ENCODE measurements around the gene RAD51B. TPM values are rescaled to one million over a fixed set of nuclear protein-coding genes. Genes with fewer than 3 reads are reported as not detected.
A peak's percentile ranks its signal among the peaks of the same experiment; 100 is the strongest.

RAD51B gene
- polyA plus RNA-seq, 3 donors, result 3.6 to 11.6 (median 9.4) TPM

DNA sequence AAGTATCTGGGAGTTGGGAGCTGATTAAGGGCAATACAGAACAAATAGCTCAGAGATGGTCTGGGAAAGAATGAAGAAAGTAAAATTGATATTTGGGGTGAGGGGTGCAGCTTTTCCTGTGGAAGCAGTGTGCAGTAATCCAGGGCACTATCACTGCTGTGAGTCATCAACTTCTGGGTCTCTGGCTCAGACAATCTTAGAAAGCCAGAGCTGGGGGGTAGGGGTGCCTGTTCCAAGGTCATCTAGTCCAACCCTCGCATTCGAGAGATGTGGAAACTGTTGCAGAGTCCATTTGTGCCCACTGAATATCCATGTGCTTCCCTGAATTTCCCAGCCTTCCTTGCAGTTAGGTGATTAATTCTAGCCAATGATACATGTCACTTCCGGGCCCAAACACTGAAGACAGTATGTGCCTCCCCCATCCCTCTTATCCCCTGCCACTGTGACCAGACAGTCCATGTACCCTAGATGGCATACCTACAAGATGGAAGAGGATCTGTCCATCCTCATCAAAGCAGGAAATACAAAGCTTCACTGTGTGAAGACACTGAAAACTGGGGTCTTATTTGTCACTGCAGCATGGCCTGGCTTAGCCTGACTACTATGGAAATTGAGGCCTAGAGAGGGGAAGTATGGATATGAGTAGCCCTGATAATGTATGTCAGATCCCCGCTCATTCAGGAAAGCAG lies 921.4 kb downstream of the RAD51B start:
- no CpG with 5 or more reads among the region's 4 CpGs for WGBS (ENCODE audit: insufficient coverage)
- Histone ChIP-seq H2AFZ (ENCODE audit: insufficient read depth, low read depth, low read length, poor library complexity, severe bottlenecking) (no peak overlapping the region), H3K4me3 (replicated peaks in 1 of 3; ENCODE audit: low read depth in 2 of 3, low read length in 3 of 3) (no peak overlapping the region), H3K9ac (ENCODE audit: insufficient read depth, low read length, poor library complexity, severe bottlenecking) (no peak overlapping the region), H3K79me2 (ENCODE audit: insufficient read depth, low read length) (no peaks in the 10 kb centered on the region), H3K4me1 (ENCODE audit: control insufficient read depth in 1 of 2, insufficient read depth in 2 of 2, low read length in 2 of 2) (peaks cover 29% of the 10 kb centered on the region in 2 donors), H3K27me3 (ENCODE audit: control insufficient read depth in 2 of 2, insufficient read depth in 2 of 2, low read length in 2 of 2) (peaks cover 60 to 79% of the 10 kb centered on the region in 2 donors), H3K4me2 (replicated peaks; ENCODE audit: extremely low read depth, low read length, poor library complexity, severe bottlenecking) (peak overlapping the region; percentile 32), H4K20me1 (ENCODE audit: insufficient read depth, low read length) (no peaks in the 10 kb centered on the region), H3K36me3 (replicated peaks in 1 of 2; ENCODE audit: control insufficient read depth in 1 of 2, insufficient read depth in 2 of 2, low read length in 2 of 2) (no peaks in the 10 kb centered on the region), H3K27ac (ENCODE audit: low read depth in 1 of 2, low read length in 2 of 2) (peak overlapping the region in 1 of 2 donors; percentile 74), H3K9me3 (replicated peaks in 1 of 2; ENCODE audit: control insufficient read depth in 1 of 2, insufficient read depth in 1 of 2, low read length in 2 of 2) (peaks cover 0 to 4% of the 10 kb centered on the region in 2 donors)
- TF ChIP-seq, protein P1, sequence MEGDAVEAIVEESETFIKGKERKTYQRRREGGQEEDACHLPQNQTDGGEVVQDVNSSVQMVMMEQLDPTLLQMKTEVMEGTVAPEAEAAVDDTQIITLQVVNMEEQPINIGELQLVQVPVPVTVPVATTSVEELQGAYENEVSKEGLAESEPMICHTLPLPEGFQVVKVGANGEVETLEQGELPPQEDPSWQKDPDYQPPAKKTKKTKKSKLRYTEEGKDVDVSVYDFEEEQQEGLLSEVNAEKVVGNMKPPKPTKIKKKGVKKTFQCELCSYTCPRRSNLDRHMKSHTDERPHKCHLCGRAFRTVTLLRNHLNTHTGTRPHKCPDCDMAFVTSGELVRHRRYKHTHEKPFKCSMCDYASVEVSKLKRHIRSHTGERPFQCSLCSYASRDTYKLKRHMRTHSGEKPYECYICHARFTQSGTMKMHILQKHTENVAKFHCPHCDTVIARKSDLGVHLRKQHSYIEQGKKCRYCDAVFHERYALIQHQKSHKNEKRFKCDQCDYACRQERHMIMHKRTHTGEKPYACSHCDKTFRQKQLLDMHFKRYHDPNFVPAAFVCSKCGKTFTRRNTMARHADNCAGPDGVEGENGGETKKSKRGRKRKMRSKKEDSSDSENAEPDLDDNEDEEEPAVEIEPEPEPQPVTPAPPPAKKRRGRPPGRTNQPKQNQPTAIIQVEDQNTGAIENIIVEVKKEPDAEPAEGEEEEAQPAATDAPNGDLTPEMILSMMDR (IDR thresholded peaks at IDR 0.05), result no peak
- Mint-ChIP-seq H3K27me3 (ENCODE audit: low read depth in 3 of 3) (peaks cover 78 to 84% (median 82%) of the 10 kb centered on the region in 3 donors), H3K9me3 (peaks cover 3 to 20% (median 10%) of the 10 kb centered on the region in 7 donors), H3K4me1 (peaks cover 45% of the 10 kb centered on the region), H3K36me3 (peaks cover 10 to 23% of the 10 kb centered on the region in 2 donors), H3K27ac (peak overlapping the region; percentile 21 to 95 (median 90)), H3K4me3 (peak overlapping the region in 1 of 2 donors; percentile 78)
- DNase-seq, result peak in 2 of 3 donors; percentile 69 to 74
- intact Hi-C loops (cut with micrococcal nuclease), result loop anchor here (2.0 to 5.0 kb wide), 3 partner anchors 54 to 144 kb away; no protein-coding TSS in a partner anchor

DNA sequence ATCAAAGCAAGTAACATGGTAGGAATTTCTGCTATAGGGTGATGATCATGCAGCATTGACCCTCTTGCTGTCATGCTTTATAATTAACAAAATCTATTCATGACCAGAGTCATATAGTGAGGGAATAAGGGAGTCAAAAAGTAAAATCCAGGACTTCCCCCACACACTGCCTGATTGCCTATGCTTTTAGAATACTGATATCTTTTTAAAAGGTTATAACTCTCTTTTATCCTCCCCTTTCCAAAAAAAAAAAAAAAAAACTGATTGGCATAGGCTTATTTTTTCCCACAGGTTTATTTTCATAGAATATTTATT lies 921.9 kb downstream of the RAD51B start:
- H3K27ac ChIP-seq (ENCODE audit: low read depth in 1 of 2, low read length in 2 of 2), result peak overlapping the region; percentile 37 to 74
- H2AFZ ChIP-seq (ENCODE audit: insufficient read depth, low read depth, low read length, poor library complexity, severe bottlenecking), result no peak overlapping the region
- H3K27me3 ChIP-seq (ENCODE audit: control insufficient read depth in 2 of 2, insufficient read depth in 2 of 2, low read length in 2 of 2), result peaks cover 65 to 79% of the 10 kb centered on the region in 2 donors
- H3K9ac ChIP-seq (ENCODE audit: insufficient read depth, low read length, poor library complexity, severe bottlenecking), result no peak overlapping the region
- Mint-ChIP-seq H3K27me3 (ENCODE audit: low read depth in 3 of 3) (peaks cover 79 to 84% (median 82%) of the 10 kb centered on the region in 3 donors), H3K4me3 (peak overlapping the region in 1 of 2 donors; percentile 78), H3K27ac (peak overlapping the region; percentile 81 to 95 (median 90)), H3K36me3 (peaks cover 5 to 19% of the 10 kb centered on the region in 2 donors), H3K9me3 (peaks cover 3 to 20% (median 8%) of the 10 kb centered on the region in 7 donors), H3K4me1 (peaks cover 40% of the 10 kb centered on the region)
- no peak for DNase-seq
- H3K4me1 ChIP-seq (ENCODE audit: control insufficient read depth in 1 of 2, insufficient read depth in 2 of 2, low read length in 2 of 2), result peaks cover 29% of the 10 kb centered on the region in 2 donors
- no peaks in the 10 kb centered on the region for H3K36me3 ChIP-seq (replicated peaks in 1 of 2; ENCODE audit: control insufficient read depth in 1 of 2, insufficient read depth in 2 of 2, low read length in 2 of 2)
- H3K4me3 ChIP-seq (replicated peaks in 1 of 3; ENCODE audit: low read depth in 2 of 3, low read length in 3 of 3), result no peak overlapping the region
- intact Hi-C loops (cut with micrococcal nuclease), result loop anchor here (2.0 to 5.0 kb wide), 3 partner anchors 54 to 144 kb away; no protein-coding TSS in a partner anchor
- H3K79me2 ChIP-seq (ENCODE audit: insufficient read depth, low read length), result no peaks in the 10 kb centered on the region
- peaks cover 0 to 4% of the 10 kb centered on the region in 2 donors for H3K9me3 ChIP-seq (replicated peaks in 1 of 2; ENCODE audit: control insufficient read depth in 1 of 2, insufficient read depth in 1 of 2, low read length in 2 of 2)
- peak overlapping the region; percentile 32 for H3K4me2 ChIP-seq (replicated peaks; ENCODE audit: extremely low read depth, low read length, poor library complexity, severe bottlenecking)
- H4K20me1 ChIP-seq (ENCODE audit: insufficient read depth, low read length), result no peaks in the 10 kb centered on the region
- TF ChIP-seq, protein P1 (IDR thresholded peaks at IDR 0.05), result no peak
